ENCODE data around the gene RPS25. TPM values are rescaled to one million over a fixed set of nuclear protein-coding genes. Genes with fewer than 3 reads are reported as not detected.

The RPS25 gene
- total RNA-seq, 2 donors from 2014 or later, result 1,893 to 1,917 TPM

Other genes with a start within 250 kb of the RPS25 start
- 100 to 1,000 TPM; 239 to 256 TPM for gene DDX6, start 227.2 kb downstream of the RPS25 start, total RNA-seq
- gene CXCR5, start 134.5 kb downstream of the RPS25 start, total RNA-seq, result 10 to 100 TPM; 16.9 to 20.3 TPM
- gene BCL9L, start 92.4 kb downstream of the RPS25 start, total RNA-seq, result 10 to 100 TPM; 33.5 to 34.5 TPM
- 1 to 10 TPM in 1 of 2 donors, under 1 TPM in 1; 0.53 to 1.2 TPM for gene UPK2, start 62.0 kb downstream of the RPS25 start, total RNA-seq
- not detected for gene FOXR1, start 46.6 kb downstream of the RPS25 start, total RNA-seq
- gene CENATAC, start 20.2 kb downstream of the RPS25 start, total RNA-seq, result 10 to 100 TPM; 40.1 to 44.5 TPM
- 10 to 100 TPM; 59.3 to 70.0 TPM for gene TRAPPC4, start 423 bp upstream of the RPS25 start, total RNA-seq
- 10 to 100 TPM; 35.8 to 41.4 TPM for gene SLC37A4, start 12.5 kb upstream of the RPS25 start, total RNA-seq
- gene HYOU1, start 38.9 kb upstream of the RPS25 start, total RNA-seq, result 100 to 1,000 TPM; 199 to 232 TPM
- gene VPS11, start 49.5 kb upstream of the RPS25 start, total RNA-seq, result 10 to 100 TPM; 24.0 to 24.2 TPM
- gene HMBS, start 66.5 kb upstream of the RPS25 start, total RNA-seq, result 10 to 100 TPM; 31.6 to 42.5 TPM
- 10 to 100 TPM; 63.8 to 81.9 TPM for gene DPAGT1, start 83.5 kb upstream of the RPS25 start, total RNA-seq
- gene C2CD2L, start 89.0 kb upstream of the RPS25 start, total RNA-seq, result 10 to 100 TPM; 21.0 to 21.1 TPM
- gene HINFP, start 103.2 kb upstream of the RPS25 start, total RNA-seq, result 10 to 100 TPM; 31.9 to 34.1 TPM
- gene ABCG4, start 130.7 kb upstream of the RPS25 start, total RNA-seq, result under 1 TPM; 0.09 to 0.24 TPM
- gene NLRX1, start 150.4 kb upstream of the RPS25 start, total RNA-seq, result 10 to 100 TPM; 19.3 to 26.7 TPM
- gene NHERF4, start 167.1 kb upstream of the RPS25 start, total RNA-seq, result 1 to 10 TPM in 1 of 2 donors, under 1 TPM in 1; 0.76 to 1.1 TPM
- 10 to 100 TPM; 45.4 to 52.7 TPM for gene CBL, start 188.0 kb upstream of the RPS25 start, total RNA-seq

Measured in activated T-cell treated with anti-CD3 and anti-CD28 coated beads, Interleukin-2, amount 50 U/mL, for 72 hours (primary cell).